Parathyroid adenoma (tissue), 2 donors: ENCODE results near the gene PRDX2.

ENCODE experiments used
- H2AFZ ChIP-seq: fragments of 300-600 bp; sonication (generic); one replicate; pipeline ENCODE4 v1.7.0; 2017; ENCODE audit warnings: antibody characterized with exemption, mild to moderate bottlenecking
- H3K27ac ChIP-seq: fragments of 300-600 bp; sonication (generic); one replicate; pipeline ENCODE4 v1.7.0; 2017
- H3K27me3 ChIP-seq: fragments of 300-600 bp; sonication (generic); one replicate; pipeline ENCODE4 v1.7.0; 2017; ENCODE audit warnings: low read length; ENCODE audit not compliant: control insufficient read depth, insufficient read depth
- H3K36me3 ChIP-seq: fragments of 300-600 bp; sonication (generic); one replicate; pipeline ENCODE4 v1.7.0; 2017; ENCODE audit warnings: low read length; ENCODE audit not compliant: control insufficient read depth, insufficient read depth
- H3K4me1 ChIP-seq: fragments of 300-600 bp; sonication (generic); one replicate; pipeline ENCODE4 v1.7.0; 2017; ENCODE audit warnings: control low read depth
- H3K4me2 ChIP-seq: fragments of 300-600 bp; sonication (generic); one replicate; pipeline ENCODE4 v1.7.0; 2017; ENCODE audit warnings: low read length
- H3K4me3 ChIP-seq: fragments of 300-600 bp; sonication (generic); one replicate; pipeline ENCODE4 v1.7.0; 2017; ENCODE audit warnings: low read depth, low read length
- H3K79me2 ChIP-seq: fragments of 300-600 bp; sonication (generic); one replicate; pipeline ENCODE4 v1.7.0; 2017; ENCODE audit warnings: control low read depth
- H3K9ac ChIP-seq: fragments of 300-600 bp; sonication (generic); one replicate; pipeline ENCODE4 v1.7.0; 2017; ENCODE audit warnings: mild to moderate bottlenecking
- H3K9me3 ChIP-seq: fragments of 300-600 bp; sonication (generic); one replicate; pipeline ENCODE4 v1.7.0; 2017; ENCODE audit warnings: low read length; ENCODE audit not compliant: control insufficient read depth
- CTCF ChIP-seq: fragments of 300-600 bp; sonication (generic); IDR thresholded peaks from one replicate; pipeline ENCODE4 v1.7.0; 2017; ENCODE audit warnings: antibody characterized with exemption, mild to moderate bottlenecking
- donor health status: primary hyperparathyroidism.

Gene PRDX2

GRCh38 chr19:12756150-12756883 lies 45.3 kb downstream of the PRDX2 start:
- no peaks in the 10 kb centered on the region for H3K36me3 ChIP-seq
- H3K27me3 ChIP-seq, result no peaks in the 10 kb centered on the region
- TF ChIP-seq CTCF, result no peak
- no peaks in the 10 kb centered on the region for H3K9me3 ChIP-seq
- no peak overlapping the region for H3K4me2 ChIP-seq
- no peak overlapping the region for H3K27ac ChIP-seq
- H3K4me1 ChIP-seq, result peaks cover 2% of the 10 kb centered on the region
- no peaks in the 10 kb centered on the region for H3K79me2 ChIP-seq
- H3K9ac ChIP-seq, result no peak overlapping the region
- H2AFZ ChIP-seq, result no peak overlapping the region
- no peak overlapping the region for H3K4me3 ChIP-seq

GRCh38 chr19:12754465-12755196 lies 47.0 kb downstream of the PRDX2 start:
- TF ChIP-seq CTCF, result no peak
- Histone ChIP-seq H3K27ac (no peak overlapping the region), H3K36me3 (no peaks in the 10 kb centered on the region), H3K4me2 (no peak overlapping the region), H3K9me3 (no peaks in the 10 kb centered on the region), H3K79me2 (no peaks in the 10 kb centered on the region), H3K4me3 (no peak overlapping the region), H3K9ac (no peak overlapping the region), H3K27me3 (no peaks in the 10 kb centered on the region), H3K4me1 (peaks cover 2% of the 10 kb centered on the region), H2AFZ (no peak overlapping the region)

GRCh38 chr19:12752056-12752781 lies 49.4 kb downstream of the PRDX2 start:
- H3K4me2 ChIP-seq, result no peak overlapping the region

GRCh38 chr19:12751635-12752034 lies 50.0 kb downstream of the PRDX2 start, which contains the start of gene BEST2:
TSS of gene BEST2 (plus strand) at chr19:12751791. CDS start at chr19:12752593, 802 bp downstream.
- no peaks in the 10 kb centered on the region for H3K27me3 ChIP-seq
- H3K9me3 ChIP-seq, result no peaks in the 10 kb centered on the region
- H3K4me3 ChIP-seq, result no peak within 1 kb of the TSS
- H3K4me1 ChIP-seq, result no peaks in the 10 kb centered on the region
- H3K4me2 ChIP-seq, result no peak within 1 kb of the TSS
- no peaks in the 10 kb centered on the region for H3K79me2 ChIP-seq
- no peaks in the 10 kb centered on the region for H3K36me3 ChIP-seq
- no peak for TF ChIP-seq CTCF
- no peak within 1 kb of the TSS for H2AFZ ChIP-seq
- H3K27ac ChIP-seq, result no peak within 1 kb of the TSS
- no peak within 1 kb of the TSS for H3K9ac ChIP-seq

More at GRCh38 chr19:12752056-12752781, 49.4 kb downstream of the PRDX2 start:
- no peak overlapping the region for H3K9ac ChIP-seq
- H2AFZ ChIP-seq, result no peak overlapping the region
- TF ChIP-seq CTCF, result no peak
- H3K36me3 ChIP-seq, result no peaks in the 10 kb centered on the region
- H3K27me3 ChIP-seq, result no peaks in the 10 kb centered on the region
- H3K4me1 ChIP-seq, result no peaks in the 10 kb centered on the region
- no peak overlapping the region for H3K4me3 ChIP-seq
- no peaks in the 10 kb centered on the region for H3K79me2 ChIP-seq
- H3K27ac ChIP-seq, result no peak overlapping the region
- H3K9me3 ChIP-seq, result no peaks in the 10 kb centered on the region
